A549 (cell line): ENCODE measurements around the gene GJB1. TPM values are rescaled to one million over a fixed set of nuclear protein-coding genes. Genes with fewer than 3 reads are reported as not detected.
"Not testable (repeated sequence)": the region's sequence is repeated elsewhere in the genome, so short reads cannot be mapped to it uniquely, and the experiment has no call there.

Experiments
- ATAC-seq, 2 experiments: fragments of 200-7000 bp in 1 of 2; fragments of >200 bp in 1 of 2; cut with Nextera tagmentation in 1 of 2; cut with Tn5 transposase in 1 of 2; 3 replicates each; pipeline versions ENCODE4 v1.8.0 to v1.9.1; 2018 to 2020; ENCODE audit warnings: mild to moderate bottlenecking in 1 of 2, moderate library complexity in 1 of 2
- CTCF ChIA-PET: fragments of 300-600 bp; sonication (Branson Sonifier 250); formaldehyde crosslinking; extraction: SDS; loops from one replicate; lab custom pipeline; 2021; ENCODE audit warnings: antibody characterized with exemption, inconsistent platforms; lab: Yijun Ruan, JAX
- POLR2A ChIA-PET: fragments of 350-600 bp; formaldehyde crosslinking; extraction: SDS; loops from one replicate; lab custom pipeline; 2021; ENCODE audit warnings: antibody characterized with exemption, inconsistent platforms; lab: Yijun Ruan, JAX
- DNase-seq, 2 experiments: peaks; one replicate each; pipeline versions ENCODE4 v3.0.0 to v3.0.0-alpha.2; 2011 to 2016; ENCODE audit warnings: low read depth in 1 of 2, low spot score in 1 of 2
- FAIRE-seq: peaks from 2 replicates; lab custom pipeline; 2011; peaks lifted over from hg19 to GRCh38; lab: Jason Lieb, UNC
- H3K27ac ChIP-seq, 2 experiments: fragments of >200 bp; sonication (Bioruptor Twin); formaldehyde crosslinking; 3 replicates each; pipeline ENCODE4 v1.5.1; 2016 to 2017
- H3K4me1 ChIP-seq: fragments of >200 bp; sonication (Bioruptor Twin); formaldehyde crosslinking; 3 replicates; pipeline ENCODE4 v1.6.1; 2016
- H3K4me2 ChIP-seq: fragments of >200 bp; sonication (Bioruptor Twin); formaldehyde crosslinking; 3 replicates; pipeline ENCODE4 v1.6.1; 2016
- H3K4me3 ChIP-seq: fragments of >200 bp; sonication (Bioruptor Twin); formaldehyde crosslinking; 3 replicates; pipeline ENCODE4 v1.5.1; 2016
- H3K9me3 ChIP-seq: fragments of >200 bp; sonication (Bioruptor Twin); formaldehyde crosslinking; 3 replicates; pipeline ENCODE4 v1.6.1; 2016
- CHD2 ChIP-seq: fragments of 150-350 bp; IDR thresholded peaks from 2 replicates; pipeline ENCODE4 v1.6.1; 2014; ENCODE audit warnings: low read length; ENCODE audit not compliant: partially characterized antibody
- FOSL2 ChIP-seq, 2 experiments: fragments of 450-650 bp in 1 of 2; fragments of >200 bp in 1 of 2; sonication (Bioruptor Twin) in 1 of 2; formaldehyde crosslinking; IDR thresholded peaks; 2 replicates each; pipeline versions ENCODE4 v1.5.0 to v1.6.1; 2016 to 2020; ENCODE audit warnings: mild to moderate bottlenecking in 1 of 2, moderate library complexity in 1 of 2
- HOXB5 ChIP-seq: fragments of 250-450 bp; sonication (Bioruptor Pico); IDR thresholded peaks from 2 replicates; pipeline ENCODE4 v1.5.0; 2020; ENCODE audit warnings: mild to moderate bottlenecking, moderate library complexity
- KDM1A ChIP-seq: fragments of 200-600 bp; sonication (generic); IDR thresholded peaks from 2 replicates; pipeline ENCODE4 v1.6.1; 2016; ENCODE audit warnings: low read depth, mild to moderate bottlenecking
- MAZ ChIP-seq: fragments of 150-350 bp; IDR thresholded peaks from 2 replicates; pipeline ENCODE4 v1.6.1; 2014; ENCODE audit warnings: antibody characterized with exemption, low read depth, low read length, borderline replicate concordance
- MYC ChIP-seq: IDR thresholded peaks from 2 replicates; pipeline ENCODE4 v1.6.1; 2012; ENCODE audit warnings: mild to moderate bottlenecking, inconsistent platforms, low read length, improper control_type of control experiment, borderline replicate concordance
- PBX3 ChIP-seq: IDR thresholded peaks from 2 replicates; pipeline ENCODE4 v1.6.1; 2012
- PHF8 ChIP-seq: fragments of 200-600 bp; sonication (generic); IDR thresholded peaks from 2 replicates; pipeline ENCODE4 v1.6.1; 2016; ENCODE audit warnings: low read depth, mild to moderate bottlenecking, antibody characterized with exemption, moderate library complexity, borderline replicate concordance
- POLR2AphosphoS2 ChIP-seq: conservative IDR thresholded peaks from 2 replicates; pipeline ENCODE4 v1.6.1; 2012; ENCODE audit warnings: low read length, improper control_type of control experiment, inconsistent platforms
- RCOR1 ChIP-seq: fragments of 150-350 bp; IDR thresholded peaks from 2 replicates; pipeline ENCODE4 v1.6.1; 2014; ENCODE audit warnings: antibody characterized with exemption, low read length, low read depth
- RFX5 ChIP-seq: fragments of 450-650 bp; IDR thresholded peaks from 2 replicates; pipeline ENCODE4 v1.7.1; 2014; ENCODE audit warnings: antibody characterized with exemption, mild to moderate bottlenecking, moderate library complexity
- RNF2 ChIP-seq: fragments of 200-600 bp; sonication (generic); IDR thresholded peaks from 2 replicates; pipeline ENCODE4 v1.6.1; 2016; ENCODE audit warnings: low read depth, mild to moderate bottlenecking, antibody characterized with exemption, moderate library complexity, borderline replicate concordance
- ZC3H11A ChIP-seq: fragments of 450-650 bp; IDR thresholded peaks from 2 replicates; pipeline ENCODE4 v1.6.1; 2014; ENCODE audit warnings: antibody characterized with exemption, mild to moderate bottlenecking
- WGBS: methylation state at CpG from one replicate; pipeline ENCODE4 v1.1.6; 2017; ENCODE audit errors: missing lambda C conversion rate; 5-methylcytosine and 5-hydroxymethylcytosine counted together
- polyA plus RNA-seq, 4 experiments: library from polyadenylated mRNA; depleted of rRNA in 3 of 4; stranded (reverse); fragments of >200 nt; fragmentation: RNase III in 1 of 4; extraction: RNeasy Plus Mini Kit Qiagen cat#74134 plus additional on column Dnase treatment in 1 of 4; gene quantifications; 2 replicates in 3 of 4; 3 replicates in 1 of 4; pipeline ENCODE4 v1.2.3, GENCODE V29; 2011 to 2017
- TF ChIP-seq, protein P1 (sequence below): IDR thresholded peaks from 2 replicates; pipeline ENCODE4 v1.6.1; 2012
- TF ChIP-seq, protein P2 (sequence below): fragments of 250-450 bp; sonication (Bioruptor Pico); IDR thresholded peaks from 2 replicates; pipeline ENCODE4 v1.5.0; 2021; ENCODE audit warnings: mild to moderate bottlenecking, moderate library complexity, borderline replicate concordance

GJB1 gene
- polyA plus RNA-seq, 2 of the 4 experiments (the other 2 are of a cell fraction), result 0.13 to 0.39 TPM

- peak; percentile 93 for TF ChIP-seq CHD2
- TF ChIP-seq HOXB5, result no peak
- peak; percentile 64; the same call in 1 of the 2 replicates for TF ChIP-seq PBX3
- TF ChIP-seq POLR2AphosphoS2, result no peak
- TF ChIP-seq PHF8, result no peak
- no peak for TF ChIP-seq KDM1A
- TF ChIP-seq, protein P1, sequence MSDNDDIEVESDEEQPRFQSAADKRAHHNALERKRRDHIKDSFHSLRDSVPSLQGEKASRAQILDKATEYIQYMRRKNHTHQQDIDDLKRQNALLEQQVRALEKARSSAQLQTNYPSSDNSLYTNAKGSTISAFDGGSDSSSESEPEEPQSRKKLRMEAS, result peak; percentile 55
- TF ChIP-seq FOSL2 (IDR thresholded peaks at IDR 0.05), result no peak
- TF ChIP-seq FOSL2 (CRISPR knock-in tag; IDR thresholded peaks at IDR 0.05), result no peak
- no peak for TF ChIP-seq RNF2
- no peak for TF ChIP-seq RFX5
- no peak for TF ChIP-seq RCOR1
Observed at GRCh38 chrX:71254092-71254963, 31.3 kb downstream of the GJB1 start, which contains the start of gene ZMYM3 (continued).

GRCh38 chrX:71256051-71256450, 33.0 kb downstream of the GJB1 start:
- POLR2A ChIA-PET, result interaction anchor here (2.9 kb wide), 1 partner anchor 27 kb away, joined by 19 read pairs; the partner anchor contains the start of gene NONO
- no peak for DNase-seq
- FAIRE-seq, result no peak
- CTCF ChIA-PET, result interaction anchor here (0.9 kb wide), 1 partner anchor 110 kb away, joined by 3 read pairs; the partner anchor contains the start of gene TAF1
- Histone ChIP-seq H3K9me3 (no peaks in the 10 kb centered on the region), H3K4me3 (no peak overlapping the region), H3K4me2 (no peak overlapping the region; the same call in 2 of the 3 replicates), H3K27ac (peak overlapping the region in 1 of 2 experiments; percentile 99; a peak in 3 of 6 replicates), H3K4me1 (peaks cover 23% of the 10 kb centered on the region)
- 88% methylated on average over 6 of the region's 6 CpGs for WGBS
- no peak for ATAC-seq
- no peak for TF ChIP-seq MYC
- TF ChIP-seq, all 56 proteins: peak for 0

GRCh38 chrX:71256856-71257255, 33.8 kb downstream of the GJB1 start:
- Histone ChIP-seq H3K4me2 (no peak overlapping the region), H3K9me3 (no peaks in the 10 kb centered on the region), H3K4me1 (peaks cover 20% of the 10 kb centered on the region), H3K27ac (no peak overlapping the region), H3K4me3 (no peak overlapping the region)
- POLR2A ChIA-PET, result no interaction called here
- TF ChIP-seq MAZ, result no peak
- TF ChIP-seq, protein P2, sequence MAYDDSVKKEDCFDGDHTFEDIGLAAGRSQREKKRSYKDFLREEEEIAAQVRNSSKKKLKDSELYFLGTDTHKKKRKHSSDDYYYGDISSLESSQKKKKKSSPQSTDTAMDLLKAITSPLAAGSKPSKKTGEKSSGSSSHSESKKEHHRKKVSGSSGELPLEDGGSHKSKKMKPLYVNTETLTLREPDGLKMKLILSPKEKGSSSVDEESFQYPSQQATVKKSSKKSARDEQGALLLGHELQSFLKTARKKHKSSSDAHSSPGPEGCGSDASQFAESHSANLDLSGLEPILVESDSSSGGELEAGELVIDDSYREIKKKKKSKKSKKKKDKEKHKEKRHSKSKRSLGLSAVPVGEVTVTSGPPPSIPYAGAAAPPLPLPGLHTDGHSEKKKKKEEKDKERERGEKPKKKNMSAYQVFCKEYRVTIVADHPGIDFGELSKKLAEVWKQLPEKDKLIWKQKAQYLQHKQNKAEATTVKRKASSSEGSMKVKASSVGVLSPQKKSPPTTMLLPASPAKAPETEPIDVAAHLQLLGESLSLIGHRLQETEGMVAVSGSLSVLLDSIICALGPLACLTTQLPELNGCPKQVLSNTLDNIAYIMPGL (CRISPR knock-in tag), result no peak
- TF ChIP-seq ZC3H11A, result no peak
- ATAC-seq, result no peak
- FAIRE-seq, result no peak
- DNase-seq, result no peak
- 96% methylated on average over 4 of the region's 4 CpGs for WGBS
- CTCF ChIA-PET, result no interaction called here

DNA sequence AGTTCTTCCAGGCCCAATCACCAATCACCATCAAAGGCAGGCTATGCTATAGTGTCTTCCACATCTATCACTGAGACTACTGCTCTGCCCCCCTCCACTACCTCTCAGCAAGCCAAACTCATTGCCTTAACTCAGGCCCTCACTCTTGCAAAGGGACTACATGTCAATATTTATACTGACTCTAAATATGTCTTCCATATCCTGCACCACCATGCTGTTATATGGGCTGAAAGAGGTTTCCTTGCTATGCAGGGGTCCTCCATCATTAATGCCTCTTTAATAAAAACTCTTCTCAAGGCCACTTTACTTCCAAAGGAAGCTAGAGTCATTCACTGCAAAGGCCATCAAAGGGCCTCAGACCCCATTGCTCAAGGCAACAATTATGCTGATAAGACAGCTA, 45.6 kb downstream of the GJB1 start:
- H3K4me2 ChIP-seq, ATAC-seq, POLR2A ChIA-PET, H3K9me3 ChIP-seq, DNase-seq, H3K27ac ChIP-seq, FAIRE-seq, H3K4me1 ChIP-seq, H3K4me3 ChIP-seq, CTCF ChIA-PET: not testable (repeated sequence)
